Measurements from ENCODE around the gene IFI16. TPM values are rescaled to one million over a fixed set of nuclear protein-coding genes. Genes with fewer than 3 reads are reported as not detected.
"Not testable (repeated sequence)": the region's sequence is repeated elsewhere in the genome, so short reads cannot be mapped to it uniquely, and the experiment has no call there.

IFI16 gene
- total RNA-seq, 1 donor from 2014 or later: 8.9 TPM

GRCh38 chr1:159023723-159024122, 14.0 kb downstream of the IFI16 start:
- DNase-seq (ENCODE audit: low spot score, unreplicated experiment): no peak
- TF ChIP-seq CTCF (IDR thresholded peaks at IDR 0.05; ENCODE audit: unreplicated experiment): no peak
- H3K4me3 Mint-ChIP-seq (ENCODE audit: low read depth): no peak overlapping the region
- no peaks in the 10 kb centered on the region for H3K9me3 Mint-ChIP-seq (ENCODE audit: low read depth)
- no peaks in the 10 kb centered on the region for H3K27me3 Mint-ChIP-seq
- H3K36me3 Mint-ChIP-seq (ENCODE audit: insufficient read depth): peaks cover 3% of the 10 kb centered on the region
- no peak overlapping the region for H3K27ac Mint-ChIP-seq
- H3K4me1 Mint-ChIP-seq (ENCODE audit: low read depth): peaks cover 2% of the 10 kb centered on the region

GRCh38 chr1:159025043-159025442, 15.3 kb downstream of the IFI16 start:
- no peak overlapping the region for H3K27ac Mint-ChIP-seq
- no peak for TF ChIP-seq CTCF (IDR thresholded peaks at IDR 0.05; ENCODE audit: unreplicated experiment)
- no peaks in the 10 kb centered on the region for H3K27me3 Mint-ChIP-seq
- H3K36me3 Mint-ChIP-seq (ENCODE audit: insufficient read depth): peaks cover 3% of the 10 kb centered on the region
- no peak overlapping the region for H3K4me3 Mint-ChIP-seq (ENCODE audit: low read depth)
- DNase-seq (ENCODE audit: low spot score, unreplicated experiment): no peak
- H3K4me1 Mint-ChIP-seq (ENCODE audit: low read depth): no peaks in the 10 kb centered on the region
- H3K9me3 Mint-ChIP-seq (ENCODE audit: low read depth): peaks cover 2% of the 10 kb centered on the region

- not testable (repeated sequence) for H3K27ac Mint-ChIP-seq; H3K4me3 Mint-ChIP-seq (ENCODE audit: low read depth); H3K27me3 Mint-ChIP-seq; DNase-seq (ENCODE audit: low spot score, unreplicated experiment); H3K4me1 Mint-ChIP-seq (ENCODE audit: low read depth); H3K36me3 Mint-ChIP-seq (ENCODE audit: insufficient read depth); H3K9me3 Mint-ChIP-seq (ENCODE audit: low read depth)
These were observed 17.1 kb downstream of the IFI16 start for GRCh38 chr1:159026841-159027240.

GRCh38 chr1:159030311-159030710, 20.6 kb downstream of the IFI16 start:
- DNase-seq (ENCODE audit: low spot score, unreplicated experiment): no peak
- no peak overlapping the region for H3K27ac Mint-ChIP-seq
- H3K9me3 Mint-ChIP-seq (ENCODE audit: low read depth): peaks cover 6% of the 10 kb centered on the region
- no peaks in the 10 kb centered on the region for H3K36me3 Mint-ChIP-seq (ENCODE audit: insufficient read depth)
- TF ChIP-seq CTCF (IDR thresholded peaks at IDR 0.05; ENCODE audit: unreplicated experiment): no peak
- H3K4me3 Mint-ChIP-seq (ENCODE audit: low read depth): no peak overlapping the region
- H3K27me3 Mint-ChIP-seq: no peaks in the 10 kb centered on the region
- H3K4me1 Mint-ChIP-seq (ENCODE audit: low read depth): no peaks in the 10 kb centered on the region

DNA sequence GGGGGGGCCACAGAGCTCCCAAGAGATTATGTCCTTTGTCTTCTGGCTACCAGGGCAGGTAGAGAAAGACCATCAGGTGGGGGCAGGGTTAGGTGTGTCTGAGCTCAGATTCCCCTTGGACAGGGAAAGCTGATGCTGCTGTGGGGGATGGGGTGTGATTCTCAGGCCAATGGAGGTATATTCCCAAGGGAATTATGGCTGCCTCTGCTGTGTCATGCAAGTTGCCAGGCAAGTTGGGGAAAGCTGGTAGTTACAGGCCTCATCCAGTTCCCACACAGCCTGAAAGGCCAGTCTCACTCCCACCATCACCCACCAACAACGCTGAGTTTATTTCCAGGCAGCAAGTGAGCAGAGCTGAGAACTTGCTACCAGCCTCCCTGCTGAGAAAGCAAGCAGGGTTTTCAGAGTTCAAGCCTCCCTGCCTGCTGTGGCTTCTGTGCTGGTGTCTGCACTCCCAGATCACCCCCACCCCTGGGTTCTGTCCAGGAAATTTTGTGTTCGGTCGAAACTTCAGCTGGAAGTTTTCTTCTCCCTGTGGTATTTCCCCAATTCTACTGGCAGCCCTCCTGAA, 21.3 kb downstream of the IFI16 start:
- H3K27me3 Mint-ChIP-seq: no peaks in the 10 kb centered on the region
- no peak for TF ChIP-seq CTCF (IDR thresholded peaks at IDR 0.05; ENCODE audit: unreplicated experiment)
- H3K9me3 Mint-ChIP-seq (ENCODE audit: low read depth): peaks cover 6% of the 10 kb centered on the region
- no peak overlapping the region for H3K27ac Mint-ChIP-seq
- DNase-seq (ENCODE audit: low spot score, unreplicated experiment): no peak
- H3K4me1 Mint-ChIP-seq (ENCODE audit: low read depth): no peaks in the 10 kb centered on the region
- no peak overlapping the region for H3K4me3 Mint-ChIP-seq (ENCODE audit: low read depth)
- no peaks in the 10 kb centered on the region for H3K36me3 Mint-ChIP-seq (ENCODE audit: insufficient read depth)

DNA sequence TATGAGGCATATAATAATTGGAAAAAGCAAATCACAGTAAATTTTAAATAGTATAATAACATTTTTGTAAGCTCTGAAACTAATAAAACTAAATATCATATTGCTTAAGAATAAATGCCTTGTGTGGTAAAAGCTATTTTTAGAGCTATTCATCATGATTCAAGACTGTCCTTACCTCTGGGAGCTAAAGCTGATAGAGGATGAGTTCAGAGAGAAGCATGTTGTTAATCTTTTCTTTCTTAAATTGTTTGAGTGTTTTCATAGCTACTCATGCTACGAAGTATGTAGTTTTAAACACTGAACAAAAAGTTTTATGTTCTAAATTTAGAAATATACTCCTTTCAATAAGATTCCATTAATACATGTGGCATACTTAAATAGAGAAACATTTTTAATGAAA, 30.5 kb downstream of the IFI16 start:
- H3K27ac Mint-ChIP-seq: no peak overlapping the region
- no peak for TF ChIP-seq CTCF (IDR thresholded peaks at IDR 0.05; ENCODE audit: unreplicated experiment)
- no peak overlapping the region for H3K4me3 Mint-ChIP-seq (ENCODE audit: low read depth)
- no peaks in the 10 kb centered on the region for H3K4me1 Mint-ChIP-seq (ENCODE audit: low read depth)
- no peaks in the 10 kb centered on the region for H3K27me3 Mint-ChIP-seq
- H3K9me3 Mint-ChIP-seq (ENCODE audit: low read depth): no peaks in the 10 kb centered on the region
- no peak for DNase-seq (ENCODE audit: low spot score, unreplicated experiment)
- H3K36me3 Mint-ChIP-seq (ENCODE audit: insufficient read depth): no peaks in the 10 kb centered on the region
